HG03139 (cell line): ENCODE results near the gene CTXND1.
"Not testable (repeated sequence)": the region's sequence is repeated elsewhere in the genome, so short reads cannot be mapped to it uniquely, and the experiment has no call there.

Source experiments
- ATAC-seq: cut with Tn5 transposase; IDR thresholded peaks from one replicate; pipeline ENCODE4 v1.9.1; 2021; ENCODE audit not compliant: unreplicated experiment

The CTXND1 gene

DNA sequence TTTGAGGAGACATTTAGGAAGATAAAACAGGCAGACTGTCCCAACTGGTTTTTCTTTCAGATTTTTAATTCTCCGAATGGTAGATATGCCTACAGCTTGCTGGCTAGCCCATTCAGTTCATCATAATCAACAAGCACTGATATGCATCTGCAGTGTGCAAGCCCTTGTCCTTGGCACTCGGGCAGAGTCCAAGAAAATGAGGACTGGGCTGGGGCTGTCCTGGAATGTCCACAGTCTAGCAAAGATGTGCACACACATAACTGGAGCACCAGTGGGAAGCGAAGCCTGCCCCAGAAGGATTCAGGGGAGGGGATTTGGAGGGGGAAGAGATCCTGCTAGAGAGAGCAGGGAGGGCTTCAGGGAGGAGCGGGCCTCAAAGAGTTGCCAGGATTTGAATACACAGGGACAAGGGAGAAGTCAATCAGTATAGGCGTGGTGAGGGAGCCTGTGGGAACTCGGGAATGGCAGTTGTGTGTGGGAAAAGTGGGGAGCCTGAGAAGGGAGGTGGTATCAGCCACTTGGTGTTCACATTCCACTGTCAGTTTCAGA is 90.5 kb downstream of the CTXND1 start:
- ATAC-seq = no peak

- ATAC-seq = peak; percentile 67
Observed at GRCh38 chr15:80160570-80161156, 91.3 kb downstream of the CTXND1 start.

DNA sequence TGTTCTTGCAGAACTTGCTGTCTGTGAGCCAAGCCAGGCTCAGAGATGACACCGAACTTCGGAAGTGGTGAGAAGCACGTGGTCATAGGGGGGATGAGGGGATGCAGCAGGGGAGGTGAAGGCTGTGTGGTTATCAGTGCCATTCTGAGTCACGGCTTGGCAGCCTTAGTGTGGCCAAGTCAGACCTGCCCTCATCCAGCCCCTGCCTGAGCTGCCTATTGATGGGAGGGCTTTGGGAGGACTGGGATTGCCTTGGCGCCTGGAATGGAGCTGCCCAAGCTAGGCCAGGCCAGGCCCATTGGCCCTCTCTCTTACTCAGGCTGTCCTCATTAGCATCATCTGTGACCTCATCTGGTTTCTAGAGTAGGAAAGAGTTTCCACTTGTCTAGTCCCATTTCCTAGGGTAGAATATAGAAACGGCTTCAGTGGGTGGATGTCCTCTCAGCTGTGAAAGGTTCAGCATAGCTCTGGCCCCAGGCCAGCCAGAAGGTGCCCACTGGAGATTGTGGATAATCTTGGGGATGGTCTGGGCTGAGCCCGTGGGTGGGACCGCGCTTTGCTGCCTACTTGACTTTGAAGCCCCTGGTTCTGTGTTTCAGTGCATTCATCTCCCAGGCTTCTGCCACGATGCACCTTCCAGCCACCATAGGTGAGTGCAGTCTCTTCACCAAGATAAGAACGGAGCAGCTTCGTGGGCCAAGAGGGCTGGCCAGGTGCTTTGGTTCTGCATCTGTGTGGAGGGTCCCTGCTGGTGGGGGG is 92.0 kb downstream of the CTXND1 start:
- no peak for ATAC-seq

GRCh38 chr15:80159301-80159700 is 92.7 kb downstream of the CTXND1 start:
- ATAC-seq = no peak

DNA sequence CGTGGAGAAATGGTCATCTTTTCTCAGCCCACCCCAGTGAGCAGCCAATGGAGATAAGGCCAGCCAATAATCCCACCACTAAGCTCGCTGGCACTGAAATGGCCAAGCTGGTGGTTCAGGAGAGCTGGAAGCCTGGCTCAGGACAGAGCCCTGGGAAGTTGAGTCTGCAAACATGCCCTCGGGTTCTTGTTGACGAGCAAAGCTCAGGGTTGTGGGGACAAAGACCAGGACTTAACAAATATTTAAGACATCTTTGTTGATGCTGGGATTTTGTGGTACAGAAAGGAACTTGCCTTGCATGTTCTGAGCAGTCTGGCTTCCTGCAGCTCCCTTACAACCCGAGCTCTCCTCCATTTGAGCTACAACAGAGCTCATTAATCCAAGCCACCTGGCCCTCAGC is 94.8 kb downstream of the CTXND1 start:
- no peak for ATAC-seq

GRCh38 chr15:80156176-80156720 is 95.8 kb downstream of the CTXND1 start:
- no peak for ATAC-seq

- ATAC-seq = not testable (repeated sequence)
Observed at GRCh38 chr15:80155378-80156175, 96.4 kb downstream of the CTXND1 start.

DNA sequence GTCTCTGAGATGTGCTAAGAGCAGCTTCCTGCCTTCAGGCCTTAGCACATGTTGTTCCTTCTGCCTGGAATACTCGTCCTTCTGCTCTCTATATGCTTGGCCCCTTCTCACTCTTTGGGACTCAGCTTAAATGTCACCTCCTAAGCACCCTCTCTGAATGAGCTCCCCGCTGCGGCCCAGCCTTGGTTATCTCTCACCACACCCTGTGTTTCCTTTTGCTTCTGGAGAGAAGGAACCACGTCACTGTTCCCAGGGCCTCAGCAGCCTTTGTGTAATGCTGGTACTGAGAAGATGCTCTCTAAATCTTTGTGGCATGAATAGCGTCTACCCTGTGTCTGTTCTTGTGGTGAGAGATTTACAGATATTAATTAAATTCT is 97.0 kb downstream of the CTXND1 start:
- no peak for ATAC-seq

DNA sequence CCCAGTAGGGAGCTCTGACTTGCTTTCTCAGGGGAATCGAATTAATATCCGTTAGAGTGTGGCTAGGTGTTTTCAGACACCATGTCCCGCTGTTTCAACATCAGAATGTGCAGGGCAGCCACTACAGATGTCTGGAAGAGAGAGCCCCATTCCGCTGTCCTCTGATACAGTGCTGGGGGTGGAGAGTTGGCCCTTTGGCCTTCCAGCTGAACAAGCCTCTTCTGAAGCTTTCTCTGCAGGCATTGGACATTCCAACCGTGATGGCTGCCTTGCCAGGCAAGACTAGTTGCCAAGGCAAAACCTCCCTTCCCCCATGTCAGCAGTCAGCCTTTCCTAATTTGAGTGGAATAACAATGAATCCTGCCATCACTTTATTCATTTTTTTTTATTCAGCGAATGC is 97.7 kb downstream of the CTXND1 start:
- ATAC-seq = no peak

DNA sequence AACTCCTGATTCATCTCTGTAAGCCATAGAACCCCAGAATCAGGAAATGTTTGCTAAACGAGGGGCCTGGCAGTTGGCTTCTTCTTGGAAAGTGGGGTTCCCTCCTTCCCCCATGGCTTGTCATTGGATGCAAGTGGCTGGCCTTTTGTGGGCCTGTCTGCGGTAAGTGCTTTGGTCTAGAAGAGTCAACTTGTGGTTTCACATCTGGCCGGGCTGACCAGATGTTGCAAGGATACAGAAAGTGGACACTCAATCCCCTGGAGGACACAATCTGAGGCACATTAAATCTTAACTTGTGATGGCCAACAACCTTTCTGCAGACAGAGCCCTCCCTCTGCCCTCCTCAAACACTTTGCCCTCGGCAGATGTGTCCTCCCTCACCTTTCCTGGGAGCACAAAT is 98.1 kb downstream of the CTXND1 start:
- ATAC-seq = no peak

GRCh38 chr15:80152896-80153876 is 98.8 kb downstream of the CTXND1 start, which contains the start of gene FAH:
TSS of gene FAH (plus strand) at chr15:80152999. CDS start at chr15:80153055, 56 bp downstream.
- ATAC-seq = peak; percentile 58

DNA sequence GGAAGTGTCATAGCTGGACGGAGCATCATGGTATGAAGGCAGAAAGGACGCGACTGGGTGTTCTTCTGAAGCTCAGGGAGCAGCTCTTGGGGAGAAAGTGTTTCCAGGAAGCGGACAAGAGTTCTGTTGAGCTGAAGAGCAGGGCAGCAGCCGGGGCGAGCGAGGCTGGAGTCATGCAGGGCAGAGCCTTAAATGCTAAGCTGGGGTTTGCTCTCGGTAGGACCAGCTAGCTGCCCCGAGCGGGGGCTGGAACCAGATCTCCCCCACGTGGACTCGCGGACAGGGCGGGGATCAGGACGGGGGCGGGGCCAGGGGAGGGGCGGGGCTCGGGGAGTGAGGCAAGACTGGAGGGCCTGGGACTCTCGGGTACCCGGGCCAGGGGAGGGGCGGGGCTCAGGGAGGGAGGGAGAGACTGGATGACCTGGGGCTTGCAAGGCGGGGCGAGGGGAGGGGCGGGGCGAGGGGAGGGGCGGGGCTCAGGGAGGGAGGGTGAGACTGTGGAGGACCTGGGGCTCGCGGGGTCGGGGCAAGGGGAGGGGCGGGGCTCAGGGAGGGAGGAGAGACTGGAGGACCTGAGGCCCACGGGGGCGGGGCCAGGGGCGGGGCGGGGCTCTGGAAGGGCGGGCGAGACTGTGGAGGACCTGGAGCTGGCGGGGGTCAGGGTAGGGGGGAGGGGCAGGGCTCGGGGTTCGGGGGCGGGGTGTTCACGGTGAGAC is 99.7 kb downstream of the CTXND1 start:
- ATAC-seq = peak; percentile 54

DNA sequence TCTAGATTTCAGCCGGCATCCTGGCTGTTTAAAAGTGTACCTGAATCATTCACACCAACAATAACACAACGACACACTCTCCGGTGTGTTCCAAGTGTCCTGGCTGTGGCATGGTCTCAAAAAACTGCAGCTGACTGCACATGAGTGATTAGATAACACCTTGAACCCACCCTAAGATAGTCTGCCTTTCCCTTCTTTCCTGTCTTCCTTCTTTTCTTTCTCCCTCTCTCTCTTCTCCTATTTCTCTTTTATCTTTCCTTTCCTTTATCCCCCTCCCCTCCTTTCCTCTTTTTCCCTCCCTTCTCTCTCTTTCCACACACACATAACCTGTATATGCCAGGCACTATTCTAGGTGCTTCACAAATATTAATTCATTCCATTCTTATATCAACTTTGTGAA is 100.4 kb downstream of the CTXND1 start:
- no peak for ATAC-seq

GRCh38 chr15:80151148-80151547 is 100.9 kb downstream of the CTXND1 start:
- ATAC-seq = no peak
